Epidermal melanocyte (primary cell): Measurements from ENCODE around the gene PLPP7.

Experiments used
- DNase-seq: peaks from one replicate; pipeline ENCODE4 v3.0.0; 2011; ENCODE audit warnings: low spot score; ENCODE audit not compliant: insufficient read length

PLPP7 gene

GRCh38 chr9:131280660-131281059 is 8.9 kb upstream of the PLPP7 start:
- no peak for DNase-seq

GRCh38 chr9:131281119-131281965 is 8.2 kb upstream of the PLPP7 start:
- no peak for DNase-seq

- DNase-seq: no peak
These were observed 7.3 kb upstream of the PLPP7 start for GRCh38 chr9:131282175-131282574.

GRCh38 chr9:131282688-131283422 is 6.7 kb upstream of the PLPP7 start:
- no peak for DNase-seq

DNA sequence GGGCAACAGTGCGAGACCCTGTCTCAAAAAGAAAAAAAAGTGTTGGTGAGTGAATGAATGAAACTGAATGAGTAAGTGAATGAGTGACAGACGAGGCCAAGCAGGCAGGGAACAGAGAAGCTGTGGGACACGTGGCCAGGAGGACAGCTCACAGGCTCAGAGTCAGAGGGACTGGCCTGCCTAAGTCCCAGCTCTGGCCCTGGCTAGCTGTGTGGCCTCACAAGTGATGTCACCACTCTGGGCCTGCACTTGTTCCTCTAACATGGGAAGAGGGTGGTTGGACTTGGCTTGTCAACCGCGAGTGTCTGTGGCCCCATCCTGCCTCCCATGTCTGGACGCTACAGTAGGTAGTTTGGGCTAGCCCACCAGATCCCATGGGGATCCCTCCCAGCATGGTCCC is 4.7 kb upstream of the PLPP7 start:
- DNase-seq: no peak

DNA sequence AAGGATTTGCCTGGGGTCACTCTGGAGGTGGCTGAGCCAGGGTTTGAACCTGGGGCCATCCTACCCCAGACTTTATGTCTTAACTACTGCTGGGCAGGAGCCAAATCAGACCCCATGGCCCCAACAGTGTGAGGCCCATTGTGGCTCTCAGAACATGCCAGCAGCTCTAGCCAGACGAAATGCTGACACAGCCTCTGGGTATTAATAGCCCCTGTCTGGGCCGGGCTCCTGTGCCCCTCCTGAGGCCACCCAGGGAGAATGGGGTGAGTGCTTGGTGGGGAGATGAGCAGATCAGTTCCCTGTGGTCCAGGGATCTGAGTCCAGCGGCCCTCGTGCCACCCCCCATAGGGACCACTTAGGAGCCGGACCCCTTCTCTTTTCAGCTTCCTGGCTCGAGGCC is 2.2 kb upstream of the PLPP7 start:
- no peak for DNase-seq

DNA sequence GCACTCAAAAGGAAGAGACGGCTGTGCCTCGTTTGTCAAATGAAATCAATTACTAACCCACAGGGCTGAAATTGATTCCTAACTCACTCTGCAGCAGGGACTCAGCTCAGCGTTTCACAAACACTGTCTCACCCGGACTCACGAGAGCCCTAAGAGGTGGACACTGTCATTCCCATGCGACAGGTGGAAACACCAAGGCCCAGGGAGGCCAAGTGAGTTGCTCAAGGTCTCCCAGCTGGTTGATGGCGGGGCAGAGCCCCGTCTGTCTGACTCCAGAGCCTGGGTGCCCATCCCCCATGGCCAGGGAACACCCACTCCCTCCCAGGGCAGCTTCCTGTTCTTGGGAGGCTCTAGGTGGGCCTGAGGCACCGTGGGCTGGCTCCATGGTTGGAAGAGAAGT is 1.3 kb upstream of the PLPP7 start:
- no peak for DNase-seq

DNA sequence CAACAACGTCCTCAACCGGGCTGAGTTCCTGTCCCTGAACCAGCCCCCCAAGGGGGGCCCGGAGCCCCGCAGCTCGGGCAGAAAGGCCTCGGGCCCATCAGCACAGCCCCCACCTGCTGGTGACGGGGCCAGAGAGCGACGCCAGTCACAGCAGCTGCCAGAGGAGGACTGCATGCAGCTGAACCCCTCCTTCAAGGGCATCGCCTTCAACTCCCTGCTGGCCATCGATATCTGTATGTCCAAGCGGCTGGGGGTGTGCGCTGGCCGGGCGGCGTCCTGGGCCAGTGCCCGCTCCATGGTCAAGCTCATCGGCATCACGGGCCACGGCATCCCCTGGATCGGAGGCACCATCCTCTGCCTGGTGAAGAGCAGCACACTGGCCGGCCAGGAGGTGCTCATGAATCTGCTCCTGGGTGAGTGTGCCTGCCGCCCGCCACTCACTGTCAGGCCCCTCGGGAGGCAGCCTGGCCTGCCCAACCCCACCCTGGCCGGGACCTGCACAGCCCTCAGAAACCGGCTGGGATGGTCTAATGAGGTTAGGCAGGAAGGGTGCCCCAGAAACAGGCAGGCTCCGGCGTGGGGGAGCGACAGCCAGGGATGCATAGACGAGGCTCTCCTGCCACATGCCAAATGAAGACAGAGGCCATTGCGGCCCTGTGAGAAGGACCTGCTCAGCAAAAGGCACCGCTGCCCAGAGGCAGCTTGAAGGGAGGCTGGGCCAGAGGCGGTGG is 678 bp downstream of the PLPP7 start:
- DNase-seq: no peak

DNA sequence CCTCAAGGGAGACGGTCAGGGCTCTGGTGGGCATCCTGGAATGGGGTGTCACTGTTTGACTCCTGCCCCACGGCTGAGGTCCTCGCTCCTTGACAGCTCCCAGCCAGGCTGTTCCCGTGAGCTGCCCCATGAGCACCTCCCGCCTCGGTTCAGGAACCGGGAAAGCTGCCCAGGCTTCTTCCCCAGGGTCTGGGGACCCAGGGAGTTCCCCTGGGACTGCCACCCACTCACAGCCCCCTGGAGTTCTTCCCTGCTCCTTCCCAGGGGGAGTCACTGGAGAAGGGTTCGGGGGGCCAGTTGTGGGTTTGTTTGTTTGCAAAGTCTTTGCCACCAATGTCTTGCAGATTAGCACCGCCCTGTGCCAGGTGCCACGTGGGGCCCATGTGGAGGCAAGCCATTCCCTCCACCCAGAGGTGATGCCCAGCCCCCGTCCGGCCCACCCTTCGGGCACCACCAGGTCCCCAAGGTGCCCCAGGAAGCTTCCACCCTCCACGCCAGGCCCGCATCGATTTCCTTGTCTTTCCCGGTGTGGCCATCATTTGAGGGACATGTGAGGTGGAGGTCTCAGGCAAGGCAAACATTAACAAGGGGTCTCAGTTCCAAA is 1.3 kb downstream of the PLPP7 start:
- no peak for DNase-seq

GRCh38 chr9:131291795-131292315 is 2.3 kb downstream of the PLPP7 start:
- no peak for DNase-seq

GRCh38 chr9:131292937-131293336 is 3.4 kb downstream of the PLPP7 start:
- no peak for DNase-seq

DNA sequence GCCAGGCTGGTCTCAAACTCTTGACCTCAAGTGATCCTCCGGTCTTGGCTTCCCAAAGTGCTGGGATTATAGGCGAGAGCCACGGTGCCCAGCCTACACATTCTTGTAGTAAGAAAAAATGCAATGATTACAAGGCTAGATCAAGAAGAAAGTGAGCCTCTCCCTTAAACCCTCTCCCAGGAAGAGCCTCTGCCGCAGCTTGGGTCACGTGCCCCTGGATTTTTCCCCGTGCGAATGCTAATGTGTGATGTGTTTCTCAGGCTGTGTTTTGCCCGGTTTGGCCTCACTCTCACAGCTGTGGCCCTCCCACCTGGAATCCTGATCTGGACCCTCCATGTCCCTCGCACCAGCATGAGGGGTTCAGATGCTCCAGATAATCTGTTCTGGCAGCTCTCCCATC is 6.9 kb downstream of the PLPP7 start:
- DNase-seq: no peak

- no peak for DNase-seq
These were observed 7.5 kb downstream of the PLPP7 start for GRCh38 chr9:131296906-131297500.

- no peak for DNase-seq
These were observed 8.4 kb downstream of the PLPP7 start for GRCh38 chr9:131297903-131298302.

DNA sequence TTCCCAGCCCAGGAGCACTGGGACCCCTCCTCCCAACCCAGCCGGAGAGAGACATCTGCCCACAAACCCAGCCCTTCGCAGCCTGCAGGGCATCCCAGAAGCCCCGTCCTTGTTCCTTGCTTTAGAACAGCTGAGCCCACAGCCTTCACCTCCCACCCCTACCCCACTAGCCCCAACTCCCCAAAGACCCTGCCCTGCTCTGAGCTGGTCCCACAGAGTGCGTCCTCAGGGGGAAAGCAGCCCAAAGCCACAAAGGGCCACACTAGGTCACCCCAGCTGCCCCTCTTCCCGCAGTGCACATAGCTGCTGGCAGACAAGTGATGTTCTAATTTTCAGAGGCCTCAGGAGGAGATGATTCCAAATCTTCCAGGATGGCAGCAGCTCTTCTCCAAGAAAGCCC is 8.8 kb downstream of the PLPP7 start:
- DNase-seq: no peak

GRCh38 chr9:131298816-131299215 is 9.3 kb downstream of the PLPP7 start:
- DNase-seq: no peak

DNA sequence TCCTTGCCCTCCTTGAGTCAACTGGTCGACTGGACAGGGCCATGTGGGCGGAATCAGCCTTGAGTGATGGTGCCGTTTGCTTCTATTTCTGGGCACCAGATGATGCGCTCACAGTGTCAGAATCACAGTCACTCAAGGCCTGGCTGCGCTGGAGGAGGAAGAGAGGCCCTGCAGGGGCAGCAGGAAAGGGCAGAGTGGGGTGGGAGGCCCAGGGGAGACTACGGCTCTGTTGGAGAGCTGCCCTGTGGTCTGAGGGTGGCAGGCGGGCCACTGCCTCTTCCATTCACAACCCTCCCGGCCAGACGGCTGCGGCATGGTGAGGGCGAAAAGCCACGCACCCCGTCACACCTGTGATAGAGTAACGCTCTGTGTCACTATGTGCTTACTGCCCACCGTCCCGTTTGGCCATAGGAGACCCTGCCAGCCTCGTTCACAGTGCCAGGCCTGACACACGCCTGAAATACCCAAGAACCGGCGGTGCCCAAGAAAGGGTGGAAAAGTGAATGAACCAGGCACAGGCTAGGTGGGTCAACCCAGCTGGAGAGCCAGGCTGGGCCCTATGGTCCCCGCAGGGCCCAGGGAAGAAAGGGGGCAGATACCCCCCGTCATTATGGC is 9.9 kb downstream of the PLPP7 start:
- no peak for DNase-seq

GRCh38 chr9:131299961-131300347 is 10.4 kb downstream of the PLPP7 start:
- DNase-seq: no peak

- no peak for DNase-seq
These were observed 10.9 kb downstream of the PLPP7 start for GRCh38 chr9:131300444-131300843.

DNA sequence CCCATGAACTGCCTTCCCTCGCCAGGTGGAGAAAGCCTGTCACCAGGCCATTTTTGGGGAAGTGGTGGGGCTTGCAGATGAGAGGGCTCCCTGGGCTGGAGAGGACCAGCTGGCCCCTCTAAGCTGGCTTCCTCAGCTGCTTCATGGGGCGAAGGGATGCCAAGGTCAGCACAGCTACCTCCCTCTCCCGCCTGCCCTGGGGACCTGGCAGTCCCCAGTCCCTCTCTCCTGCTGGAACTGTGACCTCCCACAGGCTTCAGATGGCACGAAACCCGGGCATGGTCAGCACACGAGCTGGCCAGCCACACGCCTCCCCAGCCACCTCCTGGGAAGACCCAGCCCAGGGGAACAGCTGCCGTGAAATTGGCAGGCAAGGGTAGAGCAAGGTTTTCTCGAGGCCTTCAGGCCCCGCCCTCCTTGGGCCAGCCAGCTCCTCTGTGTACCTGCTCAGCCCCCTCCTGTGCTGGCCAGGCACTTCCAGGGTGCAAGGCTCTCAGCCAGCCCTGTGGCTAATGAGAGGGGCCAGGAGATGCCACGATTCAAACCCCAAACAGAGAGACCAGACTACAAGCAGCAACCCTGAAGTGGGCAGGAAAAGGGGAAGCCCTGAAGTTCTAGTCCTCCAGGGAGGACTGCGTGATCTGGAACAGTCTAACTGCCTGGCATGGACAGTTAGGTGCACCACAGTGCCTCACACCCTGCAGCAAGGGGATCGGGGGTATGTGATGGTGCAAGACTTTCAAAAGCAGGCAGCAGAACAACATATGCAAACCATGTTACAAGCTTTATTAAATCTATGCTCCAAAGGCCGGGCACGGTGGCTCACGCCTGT is 12.9 kb downstream of the PLPP7 start:
- no peak for DNase-seq
